A549 (cell line): ENCODE data around the gene AMFR.

Experiments
- BHLHE40 ChIP-seq: IDR thresholded peaks from 2 replicates; pipeline ENCODE4 v1.6.1; 2012; ENCODE audit warnings: low read depth, low read length, inconsistent platforms
- CHD4 ChIP-seq: fragments of 200-600 bp; sonication (generic); IDR thresholded peaks from 2 replicates; pipeline ENCODE4 v1.6.1; 2016; ENCODE audit warnings: antibody characterized with exemption, mild to moderate bottlenecking, borderline replicate concordance
- HDAC2 ChIP-seq: fragments of 200-600 bp; sonication (generic); IDR thresholded peaks from 2 replicates; pipeline ENCODE4 v1.6.1; 2016
- HES2 ChIP-seq: fragments of >200 bp; sonication (Bioruptor Twin); formaldehyde crosslinking; IDR thresholded peaks from 2 replicates; pipeline ENCODE4 v1.6.1; 2016
- KDM5A ChIP-seq: fragments of 200-600 bp; sonication (generic); IDR thresholded peaks from 2 replicates; pipeline ENCODE4 v1.6.1; 2016; ENCODE audit warnings: antibody characterized with exemption, mild to moderate bottlenecking
- MAFK ChIP-seq: fragments of 450-650 bp; IDR thresholded peaks from 2 replicates; pipeline ENCODE4 v1.6.1; 2014; ENCODE audit not compliant: partially characterized antibody
- MAZ ChIP-seq: fragments of 150-350 bp; IDR thresholded peaks from 2 replicates; pipeline ENCODE4 v1.6.1; 2014; ENCODE audit warnings: antibody characterized with exemption, low read depth, low read length, borderline replicate concordance
- POLR2A ChIP-seq: IDR thresholded peaks from 2 replicates; pipeline ENCODE4 v1.6.1; 2012; ENCODE audit warnings: mild to moderate bottlenecking, low read length
- RCOR1 ChIP-seq: fragments of 150-350 bp; IDR thresholded peaks from 2 replicates; pipeline ENCODE4 v1.6.1; 2014; ENCODE audit warnings: antibody characterized with exemption, low read length, low read depth
- RFX5 ChIP-seq: fragments of 450-650 bp; IDR thresholded peaks from 2 replicates; pipeline ENCODE4 v1.7.1; 2014; ENCODE audit warnings: antibody characterized with exemption, mild to moderate bottlenecking, moderate library complexity
- ZFP36 ChIP-seq: fragments of 450-650 bp; IDR thresholded peaks from 2 replicates; pipeline ENCODE4 v1.6.1; 2014; ENCODE audit warnings: borderline replicate concordance; ENCODE audit not compliant: partially characterized antibody
- TF ChIP-seq, protein P1 (sequence below): fragments of >200 bp; sonication (Bioruptor Twin); formaldehyde crosslinking; IDR thresholded peaks from 3 replicates; pipeline ENCODE4 v1.5.1; 2016
- TF ChIP-seq, protein P2 (sequence below): IDR thresholded peaks from 2 replicates; pipeline ENCODE4 v1.6.1; 2012
- TF ChIP-seq, protein P3 (sequence below): fragments of 200-600 bp; sonication (generic); IDR thresholded peaks from 2 replicates; pipeline ENCODE4 v1.6.1; 2016; ENCODE audit warnings: antibody characterized with exemption, mild to moderate bottlenecking, moderate library complexity

DNA sequence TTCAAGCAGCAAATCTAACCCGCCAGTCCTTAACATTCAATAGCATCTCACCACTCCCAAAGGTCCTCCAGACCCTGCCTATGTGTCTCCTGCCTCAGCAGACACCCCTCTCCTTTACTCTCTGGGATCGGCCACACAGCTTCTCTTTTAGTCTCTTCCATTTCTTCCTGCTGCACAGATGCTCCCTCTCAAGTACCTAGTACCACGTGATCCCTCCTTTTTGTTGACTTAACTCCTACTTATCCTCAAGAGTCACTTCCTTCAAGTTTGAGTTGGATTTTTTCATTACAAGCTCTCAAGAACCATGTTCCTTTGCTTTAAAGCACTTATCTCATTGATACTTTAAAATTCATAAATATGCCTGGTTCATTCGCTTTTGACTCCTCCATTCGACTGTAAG lies 24.9 kb downstream of the AMFR start:
- TF ChIP-seq, protein P1, sequence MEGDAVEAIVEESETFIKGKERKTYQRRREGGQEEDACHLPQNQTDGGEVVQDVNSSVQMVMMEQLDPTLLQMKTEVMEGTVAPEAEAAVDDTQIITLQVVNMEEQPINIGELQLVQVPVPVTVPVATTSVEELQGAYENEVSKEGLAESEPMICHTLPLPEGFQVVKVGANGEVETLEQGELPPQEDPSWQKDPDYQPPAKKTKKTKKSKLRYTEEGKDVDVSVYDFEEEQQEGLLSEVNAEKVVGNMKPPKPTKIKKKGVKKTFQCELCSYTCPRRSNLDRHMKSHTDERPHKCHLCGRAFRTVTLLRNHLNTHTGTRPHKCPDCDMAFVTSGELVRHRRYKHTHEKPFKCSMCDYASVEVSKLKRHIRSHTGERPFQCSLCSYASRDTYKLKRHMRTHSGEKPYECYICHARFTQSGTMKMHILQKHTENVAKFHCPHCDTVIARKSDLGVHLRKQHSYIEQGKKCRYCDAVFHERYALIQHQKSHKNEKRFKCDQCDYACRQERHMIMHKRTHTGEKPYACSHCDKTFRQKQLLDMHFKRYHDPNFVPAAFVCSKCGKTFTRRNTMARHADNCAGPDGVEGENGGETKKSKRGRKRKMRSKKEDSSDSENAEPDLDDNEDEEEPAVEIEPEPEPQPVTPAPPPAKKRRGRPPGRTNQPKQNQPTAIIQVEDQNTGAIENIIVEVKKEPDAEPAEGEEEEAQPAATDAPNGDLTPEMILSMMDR, result no peak
- TF ChIP-seq RFX5 (no peak), CHD4 (no peak), POLR2A (no peak), MAFK (no peak), MAZ (no peak), KDM5A (no peak), HES2 (no peak), ZFP36 (no peak), HDAC2 (no peak), BHLHE40 (no peak), RCOR1 (no peak)
- TF ChIP-seq, protein P2, sequence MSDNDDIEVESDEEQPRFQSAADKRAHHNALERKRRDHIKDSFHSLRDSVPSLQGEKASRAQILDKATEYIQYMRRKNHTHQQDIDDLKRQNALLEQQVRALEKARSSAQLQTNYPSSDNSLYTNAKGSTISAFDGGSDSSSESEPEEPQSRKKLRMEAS, result no peak
- TF ChIP-seq, protein P3, sequence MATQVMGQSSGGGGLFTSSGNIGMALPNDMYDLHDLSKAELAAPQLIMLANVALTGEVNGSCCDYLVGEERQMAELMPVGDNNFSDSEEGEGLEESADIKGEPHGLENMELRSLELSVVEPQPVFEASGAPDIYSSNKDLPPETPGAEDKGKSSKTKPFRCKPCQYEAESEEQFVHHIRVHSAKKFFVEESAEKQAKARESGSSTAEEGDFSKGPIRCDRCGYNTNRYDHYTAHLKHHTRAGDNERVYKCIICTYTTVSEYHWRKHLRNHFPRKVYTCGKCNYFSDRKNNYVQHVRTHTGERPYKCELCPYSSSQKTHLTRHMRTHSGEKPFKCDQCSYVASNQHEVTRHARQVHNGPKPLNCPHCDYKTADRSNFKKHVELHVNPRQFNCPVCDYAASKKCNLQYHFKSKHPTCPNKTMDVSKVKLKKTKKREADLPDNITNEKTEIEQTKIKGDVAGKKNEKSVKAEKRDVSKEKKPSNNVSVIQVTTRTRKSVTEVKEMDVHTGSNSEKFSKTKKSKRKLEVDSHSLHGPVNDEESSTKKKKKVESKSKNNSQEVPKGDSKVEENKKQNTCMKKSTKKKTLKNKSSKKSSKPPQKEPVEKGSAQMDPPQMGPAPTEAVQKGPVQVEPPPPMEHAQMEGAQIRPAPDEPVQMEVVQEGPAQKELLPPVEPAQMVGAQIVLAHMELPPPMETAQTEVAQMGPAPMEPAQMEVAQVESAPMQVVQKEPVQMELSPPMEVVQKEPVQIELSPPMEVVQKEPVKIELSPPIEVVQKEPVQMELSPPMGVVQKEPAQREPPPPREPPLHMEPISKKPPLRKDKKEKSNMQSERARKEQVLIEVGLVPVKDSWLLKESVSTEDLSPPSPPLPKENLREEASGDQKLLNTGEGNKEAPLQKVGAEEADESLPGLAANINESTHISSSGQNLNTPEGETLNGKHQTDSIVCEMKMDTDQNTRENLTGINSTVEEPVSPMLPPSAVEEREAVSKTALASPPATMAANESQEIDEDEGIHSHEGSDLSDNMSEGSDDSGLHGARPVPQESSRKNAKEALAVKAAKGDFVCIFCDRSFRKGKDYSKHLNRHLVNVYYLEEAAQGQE, result no peak
